Measurements from ENCODE around the gene TMOD2.

- TF ChIP-seq CTCF (IDR thresholded peaks at IDR 0.05), result no peak
- no peak for TF ChIP-seq POLR2A (IDR thresholded peaks at IDR 0.05)
These were observed 26.7 kb upstream of the TMOD2 start for GRCh38 chr15:51724673-51725072.
